ENCODE results near the gene MPHOSPH9. TPM values are rescaled to one million over a fixed set of nuclear protein-coding genes. Genes with fewer than 3 reads are reported as not detected.
"Not testable (repeated sequence)": the region's sequence is repeated elsewhere in the genome, so short reads cannot be mapped to it uniquely, and the experiment has no call there.

Gene MPHOSPH9
- total RNA-seq, 1 experiment from 2014 or later, result 44.9 TPM

DNA sequence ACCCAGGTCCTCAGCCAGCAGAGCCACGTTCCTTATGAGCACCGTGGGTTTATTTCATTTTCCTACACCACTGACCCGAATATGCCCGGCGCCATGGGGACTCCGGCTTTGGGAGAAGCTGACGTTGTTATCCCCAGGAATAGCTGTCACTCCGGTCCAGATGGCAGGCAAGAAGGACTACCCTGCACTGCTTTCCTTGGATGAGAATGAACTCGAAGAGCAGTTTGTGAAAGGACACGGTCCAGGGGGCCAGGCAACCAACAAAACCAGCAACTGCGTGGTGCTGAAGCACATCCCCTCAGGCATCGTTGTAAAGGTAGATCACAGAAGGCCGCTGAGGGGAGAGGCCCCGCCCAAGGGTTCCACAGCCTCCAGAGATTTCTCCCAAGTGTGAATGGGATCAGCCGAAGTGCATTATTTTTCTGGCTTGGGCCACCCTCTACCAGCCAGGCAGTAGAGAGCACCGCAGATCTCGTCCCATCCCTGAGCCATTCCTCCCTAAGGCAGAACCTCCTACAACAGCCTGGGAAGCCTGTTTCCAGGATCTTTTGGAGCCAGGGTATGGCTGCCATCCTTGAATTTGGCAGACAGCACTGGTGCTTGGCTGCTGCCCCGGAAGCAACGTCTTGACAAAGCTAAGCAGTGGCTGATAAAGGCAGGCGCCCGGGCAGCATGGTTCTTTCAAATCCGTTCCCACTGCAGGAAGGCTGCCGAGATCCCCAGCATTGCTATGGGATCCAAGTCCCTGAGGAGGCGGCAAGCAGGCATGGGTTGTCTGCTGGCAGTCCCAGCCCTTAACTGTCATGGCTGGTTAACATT, 20.9 kb upstream of the MPHOSPH9 start:
- no peak overlapping the region for H3K27ac ChIP-seq (ENCODE audit: low read depth, low read length)
- RAD21 ChIA-PET (ENCODE audit: low non-redundant PET in 1 of 2, low total read pairs in 2 of 2, uncharacterized antibody in 2 of 2, unreplicated experiment in 2 of 2), result no interaction called here
- POLR2A ChIA-PET, result no interaction called here

DNA sequence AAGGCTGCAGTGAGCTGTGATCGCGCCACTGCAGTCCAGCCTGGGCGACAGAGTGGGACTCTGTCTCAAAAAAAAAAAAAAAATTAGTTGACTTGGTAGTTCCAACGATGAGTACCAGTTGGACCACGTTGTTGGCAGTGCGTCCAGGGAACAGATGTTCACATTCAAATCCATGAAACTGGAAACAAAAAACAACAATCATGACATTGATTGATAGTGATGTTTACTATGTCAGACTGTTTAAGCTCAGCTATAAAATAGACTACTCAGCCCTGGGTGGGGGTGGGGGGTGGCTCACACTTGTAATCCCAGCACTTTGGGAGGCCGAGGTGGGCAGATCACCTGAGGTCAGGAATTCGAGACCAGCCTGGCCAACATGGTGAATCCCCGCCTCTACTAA, 19.4 kb upstream of the MPHOSPH9 start:
- RAD21 ChIA-PET (ENCODE audit: low non-redundant PET in 1 of 2, low total read pairs in 2 of 2, uncharacterized antibody in 2 of 2, unreplicated experiment in 2 of 2); DNase-seq (ENCODE audit: low read depth, low spot score); intact Hi-C loops (cut with micrococcal nuclease); H3K27me3 ChIP-seq (ENCODE audit: insufficient read depth, low read length); H3K4me2 ChIP-seq (ENCODE audit: low read length); H4K20me1 ChIP-seq (ENCODE audit: insufficient read depth); CTCF ChIA-PET; H3K27ac ChIP-seq (ENCODE audit: low read depth, low read length); H2AFZ ChIP-seq (ENCODE audit: low read depth, low read length, poor library complexity, severe bottlenecking); H3K4me3 ChIP-seq (replicated peaks in 1 of 2; ENCODE audit: low read depth in 1 of 2, low read length in 2 of 2); H3K9me3 ChIP-seq (ENCODE audit: control insufficient read depth in 1 of 2, insufficient read depth in 1 of 2, low read depth in 1 of 2, low read length in 2 of 2); BruUV-seq (replicated peaks); ATAC-seq; H3K9me2 ChIP-seq (ENCODE audit: insufficient read depth); H3K9ac ChIP-seq (ENCODE audit: low read length): not testable (repeated sequence)
- Histone ChIP-seq H3K36me3 (ENCODE audit: control insufficient read depth in 1 of 2, insufficient read depth in 2 of 2, low read length in 2 of 2) (peaks cover 7 to 19% of the 10 kb centered on the region in 2 experiments; a peak in 3 of 4 replicates), H3K79me2 (ENCODE audit: insufficient read depth, low read length) (peaks cover 58% of the 10 kb centered on the region), H3K4me1 (ENCODE audit: control insufficient read depth in 1 of 2, insufficient read depth in 2 of 2, low read length in 2 of 2) (peaks cover 19 to 29% of the 10 kb centered on the region in 2 experiments)
- POLR2A ChIA-PET, result interaction anchor here (1.9 kb wide), 1 partner anchor 20 kb away, joined by 13 read pairs; the partner anchor contains the start of genes MPHOSPH9 and MTRFR

More for the DNA sequence above, 20.9 kb upstream of the MPHOSPH9 start:
- intact Hi-C loops (cut with micrococcal nuclease), result no loop called here
- H3K4me3 ChIP-seq (replicated peaks in 1 of 2; ENCODE audit: low read depth in 1 of 2, low read length in 2 of 2), result no peak overlapping the region
- CTCF ChIA-PET, result no interaction called here
- H3K4me2 ChIP-seq (ENCODE audit: low read length), result no peak overlapping the region
- no peaks in the 10 kb centered on the region for H3K9me3 ChIP-seq (ENCODE audit: control insufficient read depth in 1 of 2, insufficient read depth in 1 of 2, low read depth in 1 of 2, low read length in 2 of 2)
- ATAC-seq, result no peak
- H3K36me3 ChIP-seq (ENCODE audit: control insufficient read depth in 1 of 2, insufficient read depth in 2 of 2, low read length in 2 of 2), result peaks cover 9 to 26% of the 10 kb centered on the region in 2 experiments; a peak in 3 of 4 replicates
- no peak overlapping the region for H2AFZ ChIP-seq (ENCODE audit: low read depth, low read length, poor library complexity, severe bottlenecking)
- TF ChIP-seq EGR1 (IDR thresholded peaks at IDR 0.05; ENCODE audit: low read depth), result no peak
- no peak for TF ChIP-seq SRF (IDR thresholded peaks at IDR 0.05; ENCODE audit: low read depth)
- no peak for TF ChIP-seq POLR2A (IDR thresholded peaks at IDR 0.05; ENCODE audit: borderline replicate concordance, extremely low read depth, insufficient read depth, insufficient read length)
- TF ChIP-seq, protein P1, sequence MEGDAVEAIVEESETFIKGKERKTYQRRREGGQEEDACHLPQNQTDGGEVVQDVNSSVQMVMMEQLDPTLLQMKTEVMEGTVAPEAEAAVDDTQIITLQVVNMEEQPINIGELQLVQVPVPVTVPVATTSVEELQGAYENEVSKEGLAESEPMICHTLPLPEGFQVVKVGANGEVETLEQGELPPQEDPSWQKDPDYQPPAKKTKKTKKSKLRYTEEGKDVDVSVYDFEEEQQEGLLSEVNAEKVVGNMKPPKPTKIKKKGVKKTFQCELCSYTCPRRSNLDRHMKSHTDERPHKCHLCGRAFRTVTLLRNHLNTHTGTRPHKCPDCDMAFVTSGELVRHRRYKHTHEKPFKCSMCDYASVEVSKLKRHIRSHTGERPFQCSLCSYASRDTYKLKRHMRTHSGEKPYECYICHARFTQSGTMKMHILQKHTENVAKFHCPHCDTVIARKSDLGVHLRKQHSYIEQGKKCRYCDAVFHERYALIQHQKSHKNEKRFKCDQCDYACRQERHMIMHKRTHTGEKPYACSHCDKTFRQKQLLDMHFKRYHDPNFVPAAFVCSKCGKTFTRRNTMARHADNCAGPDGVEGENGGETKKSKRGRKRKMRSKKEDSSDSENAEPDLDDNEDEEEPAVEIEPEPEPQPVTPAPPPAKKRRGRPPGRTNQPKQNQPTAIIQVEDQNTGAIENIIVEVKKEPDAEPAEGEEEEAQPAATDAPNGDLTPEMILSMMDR (IDR thresholded peaks at IDR 0.05 in 2 of 3, conservative IDR thresholded peaks at IDR 0.05 in 1 of 3; ENCODE audit: borderline replicate concordance in 1 of 3, insufficient read depth in 1 of 3, low read depth in 2 of 3, low read length in 2 of 3), result no peak
- TF ChIP-seq FOSL1 (IDR thresholded peaks at IDR 0.05; ENCODE audit: low read depth), result no peak
- TF ChIP-seq RAD21 (IDR thresholded peaks at IDR 0.05; ENCODE audit: low read depth), result no peak
- TF ChIP-seq EZH2phosphoT487 (IDR thresholded peaks at IDR 0.05; ENCODE audit: borderline replicate concordance), result no peak
- TF ChIP-seq, protein P2, sequence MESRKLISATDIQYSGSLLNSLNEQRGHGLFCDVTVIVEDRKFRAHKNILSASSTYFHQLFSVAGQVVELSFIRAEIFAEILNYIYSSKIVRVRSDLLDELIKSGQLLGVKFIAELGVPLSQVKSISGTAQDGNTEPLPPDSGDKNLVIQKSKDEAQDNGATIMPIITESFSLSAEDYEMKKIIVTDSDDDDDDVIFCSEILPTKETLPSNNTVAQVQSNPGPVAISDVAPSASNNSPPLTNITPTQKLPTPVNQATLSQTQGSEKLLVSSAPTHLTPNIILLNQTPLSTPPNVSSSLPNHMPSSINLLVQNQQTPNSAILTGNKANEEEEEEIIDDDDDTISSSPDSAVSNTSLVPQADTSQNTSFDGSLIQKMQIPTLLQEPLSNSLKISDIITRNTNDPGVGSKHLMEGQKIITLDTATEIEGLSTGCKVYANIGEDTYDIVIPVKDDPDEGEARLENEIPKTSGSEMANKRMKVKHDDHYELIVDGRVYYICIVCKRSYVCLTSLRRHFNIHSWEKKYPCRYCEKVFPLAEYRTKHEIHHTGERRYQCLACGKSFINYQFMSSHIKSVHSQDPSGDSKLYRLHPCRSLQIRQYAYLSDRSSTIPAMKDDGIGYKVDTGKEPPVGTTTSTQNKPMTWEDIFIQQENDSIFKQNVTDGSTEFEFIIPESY (IDR thresholded peaks at IDR 0.05; ENCODE audit: extremely low read depth, insufficient replicate concordance, low read length), result no peak
- no peak for TF ChIP-seq JUND (IDR thresholded peaks at IDR 0.05)
- no peak for TF ChIP-seq ELF1 (IDR thresholded peaks at IDR 0.05; ENCODE audit: borderline replicate concordance, low read depth)
- no peak for TF ChIP-seq SP1 (IDR thresholded peaks at IDR 0.05; ENCODE audit: low read depth)
- TF ChIP-seq POLR2AphosphoS5 (IDR thresholded peaks at IDR 0.05; ENCODE audit: low read depth, low read length), result no peak
- no peak for TF ChIP-seq EZH2 (IDR thresholded peaks at IDR 0.05)
- TF ChIP-seq YY1 (IDR thresholded peaks at IDR 0.05; ENCODE audit: extremely low read depth, insufficient replicate concordance, low read depth, low read length), result no peak
- TF ChIP-seq ZNF274 (IDR thresholded peaks at IDR 0.05; ENCODE audit: low read depth, low read length), result no peak
- TF ChIP-seq CBX3 (IDR thresholded peaks at IDR 0.05; ENCODE audit: low read depth), result no peak
- TF ChIP-seq, protein P3, sequence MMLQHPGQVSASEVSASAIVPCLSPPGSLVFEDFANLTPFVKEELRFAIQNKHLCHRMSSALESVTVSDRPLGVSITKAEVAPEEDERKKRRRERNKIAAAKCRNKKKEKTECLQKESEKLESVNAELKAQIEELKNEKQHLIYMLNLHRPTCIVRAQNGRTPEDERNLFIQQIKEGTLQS (IDR thresholded peaks at IDR 0.05), result no peak
- no peak for TF ChIP-seq CEBPB (IDR thresholded peaks at IDR 0.05; ENCODE audit: low read depth)
- H3K79me2 ChIP-seq (ENCODE audit: insufficient read depth, low read length), result peaks cover 45% of the 10 kb centered on the region
- DNase-seq (ENCODE audit: low read depth, low spot score), result no peak
- H3K27me3 ChIP-seq (ENCODE audit: insufficient read depth, low read length), result no peaks in the 10 kb centered on the region
- H3K4me1 ChIP-seq (ENCODE audit: control insufficient read depth in 1 of 2, insufficient read depth in 2 of 2, low read length in 2 of 2), result peaks cover 19 to 29% of the 10 kb centered on the region in 2 experiments
- H4K20me1 ChIP-seq (ENCODE audit: insufficient read depth), result no peaks in the 10 kb centered on the region
- no peak overlapping the region for H3K9ac ChIP-seq (ENCODE audit: low read length)
- BruUV-seq (replicated peaks), result no TSS peak
- H3K9me2 ChIP-seq (ENCODE audit: insufficient read depth), result no peaks in the 10 kb centered on the region

All from HCT116 (cell line).